GM23338 (cell line): ENCODE data around the gene SLC9A8. TPM values are rescaled to one million over a fixed set of nuclear protein-coding genes. Genes with fewer than 3 reads are reported as not detected.

Experiments used
- ATAC-seq: fragments of 200-7000 bp; cut with Tn5 transposase; 3 replicates; pipeline ENCODE4 v1.9.1; 2020
- DNase-seq: peaks from one replicate; pipeline ENCODE4 v3.0.0-alpha.2; 2015; ENCODE audit warnings: low spot score
- H2AFZ ChIP-seq: fragments of 200-600 bp; sonication (generic); 2 replicates; pipeline ENCODE4 v1.8.0; 2016; ENCODE audit warnings: antibody characterized with exemption, mild to moderate bottlenecking, moderate library complexity
- H3F3A ChIP-seq: fragments of 200-600 bp; sonication (generic); replicated peaks from 2 replicates; pipeline ENCODE4 v1.8.0; 2017; ENCODE audit warnings: antibody characterized with exemption, mixed run types, low read depth
- H3K27ac ChIP-seq: fragments of 200-600 bp; sonication (generic); 2 replicates; pipeline ENCODE4 v1.6.1; 2016; ENCODE audit warnings: low read depth
- H3K27me3 ChIP-seq: fragments of 200-600 bp; sonication (generic); 2 replicates; pipeline ENCODE4 v1.8.0; 2016; ENCODE audit warnings: mild to moderate bottlenecking, mixed run types, moderate library complexity; ENCODE audit not compliant: insufficient read depth
- H3K36me3 ChIP-seq: fragments of 200-600 bp; sonication (generic); 2 replicates; pipeline ENCODE4 v1.8.0; 2016; ENCODE audit warnings: mild to moderate bottlenecking; ENCODE audit not compliant: insufficient read depth
- H3K4me1 ChIP-seq: fragments of 200-600 bp; sonication (generic); 2 replicates; pipeline ENCODE4 v1.8.0; 2016; ENCODE audit warnings: mild to moderate bottlenecking, moderate library complexity; ENCODE audit not compliant: insufficient read depth
- H3K4me2 ChIP-seq: fragments of 200-600 bp; sonication (generic); 2 replicates; pipeline ENCODE4 v1.7.1; 2017; ENCODE audit warnings: mixed run types
- H3K4me3 ChIP-seq: fragments of 200-600 bp; sonication (generic); 2 replicates; pipeline ENCODE4 v1.6.1; 2016; ENCODE audit warnings: mixed run types
- H3K79me2 ChIP-seq: fragments of 200-600 bp; sonication (generic); replicated peaks from 2 replicates; pipeline ENCODE4 v1.8.0; 2017; ENCODE audit warnings: mild to moderate bottlenecking; ENCODE audit not compliant: insufficient read depth
- H3K9me2 ChIP-seq: fragments of 200-600 bp; sonication (generic); 2 replicates; pipeline ENCODE4 v1.8.0; 2017; ENCODE audit not compliant: insufficient read depth
- H4K20me1 ChIP-seq: fragments of 200-600 bp; sonication (generic); replicated peaks from 2 replicates; pipeline ENCODE4 v1.8.0; 2017; ENCODE audit warnings: mild to moderate bottlenecking; ENCODE audit not compliant: insufficient read depth
- H3K27ac Mint-ChIP-seq: 2 replicates; pipeline ENCODE4 v1.8.0; 2020; ENCODE audit warnings: inconsistent platforms, mild to moderate bottlenecking, moderate library complexity, mixed read lengths
- H3K27me3 Mint-ChIP-seq: 3 replicates; pipeline ENCODE4 v1.8.0; 2022; ENCODE audit warnings: low read depth, mild to moderate bottlenecking, moderate library complexity, mixed read lengths, inconsistent platforms; ENCODE audit not compliant: insufficient read depth, poor library complexity
- H3K36me3 Mint-ChIP-seq: 3 replicates; pipeline ENCODE4 v1.8.0; 2021; ENCODE audit warnings: low read depth, mild to moderate bottlenecking, inconsistent platforms, moderate library complexity, mixed read lengths
- H3K4me1 Mint-ChIP-seq: 3 replicates; pipeline ENCODE4 v1.8.0; 2020; ENCODE audit warnings: mild to moderate bottlenecking, inconsistent platforms, mixed read lengths
- H3K4me3 Mint-ChIP-seq: 3 replicates; pipeline ENCODE4 v1.8.0; 2021; ENCODE audit warnings: moderate library complexity, mild to moderate bottlenecking, inconsistent platforms, mixed read lengths
- H3K9me3 Mint-ChIP-seq: 3 replicates; pipeline ENCODE4 v1.8.0; 2020; ENCODE audit warnings: moderate library complexity, mild to moderate bottlenecking, inconsistent platforms, mixed read lengths
- CTCF ChIP-seq, 2 experiments: fragments of 200-600 bp in 1 of 2; sonication (generic) in 1 of 2; conservative IDR thresholded peaks; 2 replicates each; pipeline versions ENCODE4 v1.5.1 to v1.6.1; 2016 to 2017; ENCODE audit warnings: antibody characterized with exemption in 2 of 2, low read depth in 2 of 2, mild to moderate bottlenecking in 2 of 2, moderate library complexity in 1 of 2
- ETS1 ChIP-seq: IDR thresholded peaks from 2 replicates; pipeline ENCODE4 v1.6.1; 2016; ENCODE audit warnings: antibody characterized with exemption
- EZH2 ChIP-seq: fragments of 200-600 bp; sonication (generic); IDR thresholded peaks from one replicate; pipeline ENCODE4 v1.8.0; 2017; ENCODE audit warnings: antibody characterized with exemption, mild to moderate bottlenecking, low read depth; ENCODE audit not compliant: unreplicated experiment
- EZH2phosphoT487 ChIP-seq: fragments of 200-600 bp; sonication (generic); IDR thresholded peaks from one replicate; pipeline ENCODE4 v1.8.1; 2018; ENCODE audit warnings: antibody characterized with exemption; ENCODE audit not compliant: unreplicated experiment
- POLR2AphosphoS5 ChIP-seq: IDR thresholded peaks from 2 replicates; pipeline ENCODE4 v1.6.1; 2016; ENCODE audit warnings: antibody characterized with exemption, low read depth
- REST ChIP-seq: IDR thresholded peaks from one replicate; pipeline ENCODE4 v1.6.1; 2018; ENCODE audit warnings: antibody characterized with exemption; ENCODE audit not compliant: unreplicated experiment
- STAT1 ChIP-seq: IDR thresholded peaks from one replicate; pipeline ENCODE4 v1.6.1; 2016; ENCODE audit warnings: antibody characterized with exemption; ENCODE audit not compliant: unreplicated experiment
- ZNF114 ChIP-seq: fragments of 250-450 bp; sonication (Bioruptor Pico); IDR thresholded peaks from 2 replicates; pipeline ENCODE4 v1.5.0; 2020; ENCODE audit warnings: mild to moderate bottlenecking, moderate library complexity
- polyA plus RNA-seq: library from polyadenylated mRNA; unstranded; fragments of >200 nt; fragmentation: Nextera tagmentation; extraction: Ambion mirVana; gene quantifications from 2 replicates; pipeline ENCODE4 v1.2.1, GENCODE V29; 2016
- total RNA-seq: library from RNA; depleted of rRNA; stranded (reverse); fragments of >200 nt; shearing (Covaris generic); gene quantifications from 2 replicates; pipeline ENCODE4 v1.2.3, GENCODE V29; 2014

Gene SLC9A8
- total and polyA plus RNA-seq, 2 experiments from 2014 or later: 2.6 to 6.4 TPM

- Mint-ChIP-seq H3K36me3 (no peaks in the 10 kb centered on the region), H3K4me1 (peaks cover 17% of the 10 kb centered on the region), H3K9me3 (no peaks in the 10 kb centered on the region; the same call in 2 of the 3 replicates), H3K4me3 (no peak overlapping the region), H3K27me3 (peaks cover 11% of the 10 kb centered on the region), H3K27ac (no peak overlapping the region; the same call in 1 of the 2 replicates)
- peaks cover 3% of the 10 kb centered on the region; the same call in 1 of the 2 replicates for H3F3A ChIP-seq
- TF ChIP-seq STAT1 (no peak), EZH2 (no peak), EZH2phosphoT487 (no peak), REST (no peak), ZNF114 (CRISPR knock-in tag) (no peak)
- no peaks in the 10 kb centered on the region for H3K27me3 ChIP-seq
- no peaks in the 10 kb centered on the region for H3K79me2 ChIP-seq
- no peaks in the 10 kb centered on the region for H3K36me3 ChIP-seq
- DNase-seq: no peak
- H2AFZ ChIP-seq: no peak overlapping the region
- no peak overlapping the region for H3K4me2 ChIP-seq
- no peak overlapping the region for H3K27ac ChIP-seq
- H3K4me3 ChIP-seq: no peak overlapping the region
- no peaks in the 10 kb centered on the region for H3K9me2 ChIP-seq
- no peak for ATAC-seq
- peaks cover 6% of the 10 kb centered on the region; the same call in 1 of the 2 replicates for H3K4me1 ChIP-seq
- no peaks in the 10 kb centered on the region for H4K20me1 ChIP-seq
Observed at GRCh38 chr20:49862607-49863200, 50.1 kb downstream of the SLC9A8 start.

DNA sequence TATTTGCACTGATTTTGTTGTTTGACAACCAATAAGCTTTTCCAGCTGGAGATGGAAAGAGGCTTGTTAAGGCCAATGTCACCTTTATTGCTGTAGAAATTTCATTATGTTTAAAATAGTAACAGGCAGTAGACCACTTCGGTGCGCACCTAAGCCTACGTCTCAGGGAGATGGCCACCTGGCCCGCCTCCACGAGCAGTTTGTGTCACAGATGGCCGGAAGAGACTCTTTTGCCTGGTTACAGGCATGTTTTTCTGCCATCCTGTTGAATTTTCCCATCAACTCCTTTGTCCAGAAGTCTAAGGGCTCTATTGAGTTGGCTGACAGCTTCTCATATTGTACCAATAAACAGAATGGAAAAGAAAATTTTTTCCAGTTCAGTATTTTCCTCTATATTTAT lies 51.0 kb downstream of the SLC9A8 start:
- no peak overlapping the region for H2AFZ ChIP-seq
- no peak overlapping the region for H3K27ac Mint-ChIP-seq
- peaks cover 3% of the 10 kb centered on the region; the same call in 1 of the 2 replicates for H3F3A ChIP-seq
- H3K79me2 ChIP-seq: no peaks in the 10 kb centered on the region
- ATAC-seq: no peak
- no peaks in the 10 kb centered on the region; the same call in 2 of the 3 replicates for H3K9me3 Mint-ChIP-seq
- no peaks in the 10 kb centered on the region for H3K27me3 ChIP-seq
- H3K4me2 ChIP-seq: no peak overlapping the region
- no peak for DNase-seq
- H3K4me1 ChIP-seq: peaks cover 7% of the 10 kb centered on the region
- H3K4me3 ChIP-seq: no peak overlapping the region
- H3K36me3 Mint-ChIP-seq: no peaks in the 10 kb centered on the region
- H3K36me3 ChIP-seq: no peaks in the 10 kb centered on the region
- no peak overlapping the region for H3K27ac ChIP-seq
- no peak overlapping the region for H3K4me3 Mint-ChIP-seq
- H3K9me2 ChIP-seq: no peaks in the 10 kb centered on the region
- H3K27me3 Mint-ChIP-seq: peaks cover 11% of the 10 kb centered on the region
- no peaks in the 10 kb centered on the region for H4K20me1 ChIP-seq
- peaks cover 24% of the 10 kb centered on the region for H3K4me1 Mint-ChIP-seq
- TF ChIP-seq POLR2AphosphoS5 (no peak), ZNF114 (CRISPR knock-in tag) (no peak), CTCF (conservative IDR thresholded peaks at IDR 0.05; ENCODE audit: low read depth in 2 of 2) (no peak), EZH2 (no peak), ETS1 (no peak)
